Measurements from ENCODE around the gene TPSB2. TPM values are rescaled to one million over a fixed set of nuclear protein-coding genes. Genes with fewer than 3 reads are reported as not detected.
"Not testable (repeated sequence)": the region's sequence is repeated elsewhere in the genome, so short reads cannot be mapped to it uniquely, and the experiment has no call there.

Gene TPSB2
- total RNA-seq, 1 donor from 2014 or later = not detected

- Mint-ChIP-seq H3K27ac (no peak overlapping the region), H3K27me3 (ENCODE audit: low read depth) (peaks cover 6% of the 10 kb centered on the region), H3K4me3 (no peak overlapping the region), H3K4me1 (no peaks in the 10 kb centered on the region), H3K9me3 (no peaks in the 10 kb centered on the region), H3K36me3 (no peaks in the 10 kb centered on the region)
- TF ChIP-seq CTCF (IDR thresholded peaks at IDR 0.05; ENCODE audit: unreplicated experiment) = no peak
- DNase-seq (ENCODE audit: low spot score in 2 of 2, unreplicated experiment in 2 of 2) = no peak
Measured at GRCh38 chr16:1237990-1238389, 8.0 kb upstream of the TPSB2 start.

GRCh38 chr16:1236659-1237058 lies 6.7 kb upstream of the TPSB2 start:
- not testable (repeated sequence) for H3K27ac Mint-ChIP-seq; H3K9me3 Mint-ChIP-seq; H3K36me3 Mint-ChIP-seq; H3K27me3 Mint-ChIP-seq (ENCODE audit: low read depth); H3K4me1 Mint-ChIP-seq; H3K4me3 Mint-ChIP-seq; DNase-seq (ENCODE audit: low spot score in 2 of 2, unreplicated experiment in 2 of 2)

GRCh38 chr16:1232049-1232748 lies 2.2 kb upstream of the TPSB2 start:
- not testable (repeated sequence) for H3K4me1 Mint-ChIP-seq; H3K36me3 Mint-ChIP-seq; H3K27ac Mint-ChIP-seq; DNase-seq (ENCODE audit: low spot score in 2 of 2, unreplicated experiment in 2 of 2); H3K27me3 Mint-ChIP-seq (ENCODE audit: low read depth); H3K9me3 Mint-ChIP-seq; H3K4me3 Mint-ChIP-seq

- not testable (repeated sequence) for H3K27me3 Mint-ChIP-seq (ENCODE audit: low read depth); H3K4me1 Mint-ChIP-seq; H3K27ac Mint-ChIP-seq; H3K9me3 Mint-ChIP-seq; H3K4me3 Mint-ChIP-seq; H3K36me3 Mint-ChIP-seq; DNase-seq (ENCODE audit: low spot score in 2 of 2, unreplicated experiment in 2 of 2)
Measured at GRCh38 chr16:1231301-1231700, 1.3 kb upstream of the TPSB2 start.

GRCh38 chr16:1230471-1231212 lies 658 bp upstream of the TPSB2 start:
- H3K4me1 Mint-ChIP-seq; H3K36me3 Mint-ChIP-seq; H3K27me3 Mint-ChIP-seq (ENCODE audit: low read depth); DNase-seq (ENCODE audit: low spot score in 2 of 2, unreplicated experiment in 2 of 2); H3K27ac Mint-ChIP-seq; H3K9me3 Mint-ChIP-seq; H3K4me3 Mint-ChIP-seq: not testable (repeated sequence)

- not testable (repeated sequence) for H3K4me1 Mint-ChIP-seq; H3K27me3 Mint-ChIP-seq (ENCODE audit: low read depth); DNase-seq (ENCODE audit: low spot score in 2 of 2, unreplicated experiment in 2 of 2); H3K36me3 Mint-ChIP-seq; H3K4me3 Mint-ChIP-seq; H3K9me3 Mint-ChIP-seq; H3K27ac Mint-ChIP-seq
Measured at GRCh38 chr16:1229476-1229875, 508 bp downstream of the TPSB2 start.

GRCh38 chr16:1228227-1228626 lies 1.8 kb downstream of the TPSB2 start:
- H3K36me3 Mint-ChIP-seq; H3K9me3 Mint-ChIP-seq; DNase-seq (ENCODE audit: low spot score in 2 of 2, unreplicated experiment in 2 of 2); H3K4me3 Mint-ChIP-seq; H3K27ac Mint-ChIP-seq; H3K27me3 Mint-ChIP-seq (ENCODE audit: low read depth); H3K4me1 Mint-ChIP-seq: not testable (repeated sequence)

GRCh38 chr16:1226692-1227091 lies 3.3 kb downstream of the TPSB2 start:
- not testable (repeated sequence) for H3K4me1 Mint-ChIP-seq; H3K27me3 Mint-ChIP-seq (ENCODE audit: low read depth); H3K4me3 Mint-ChIP-seq; DNase-seq (ENCODE audit: low spot score in 2 of 2, unreplicated experiment in 2 of 2); H3K9me3 Mint-ChIP-seq; H3K36me3 Mint-ChIP-seq; H3K27ac Mint-ChIP-seq

GRCh38 chr16:1225728-1226311 lies 4.2 kb downstream of the TPSB2 start:
- H3K27me3 Mint-ChIP-seq (ENCODE audit: low read depth); H3K4me1 Mint-ChIP-seq; H3K4me3 Mint-ChIP-seq; H3K9me3 Mint-ChIP-seq; H3K36me3 Mint-ChIP-seq; DNase-seq (ENCODE audit: low spot score in 2 of 2, unreplicated experiment in 2 of 2); H3K27ac Mint-ChIP-seq: not testable (repeated sequence)

Measured in mesothelial cell of epicardium (in vitro differentiated cells).